Activated CD4-positive, CD25-positive, alpha-beta regulatory T cell (primary cell): Measurements from ENCODE around the gene ALDH9A1.
"Not testable (repeated sequence)": the region's sequence is repeated elsewhere in the genome, so short reads cannot be mapped to it uniquely, and the experiment has no call there.

Experiments used
- DNase-seq, 4 experiments: peaks; one replicate each; lab custom pipeline; 2025; lab: John Stamatoyannopoulos, UW

ALDH9A1 gene

GRCh38 chr1:165686971-165687433, 11.4 kb downstream of the ALDH9A1 start:
- no peak for DNase-seq

DNA sequence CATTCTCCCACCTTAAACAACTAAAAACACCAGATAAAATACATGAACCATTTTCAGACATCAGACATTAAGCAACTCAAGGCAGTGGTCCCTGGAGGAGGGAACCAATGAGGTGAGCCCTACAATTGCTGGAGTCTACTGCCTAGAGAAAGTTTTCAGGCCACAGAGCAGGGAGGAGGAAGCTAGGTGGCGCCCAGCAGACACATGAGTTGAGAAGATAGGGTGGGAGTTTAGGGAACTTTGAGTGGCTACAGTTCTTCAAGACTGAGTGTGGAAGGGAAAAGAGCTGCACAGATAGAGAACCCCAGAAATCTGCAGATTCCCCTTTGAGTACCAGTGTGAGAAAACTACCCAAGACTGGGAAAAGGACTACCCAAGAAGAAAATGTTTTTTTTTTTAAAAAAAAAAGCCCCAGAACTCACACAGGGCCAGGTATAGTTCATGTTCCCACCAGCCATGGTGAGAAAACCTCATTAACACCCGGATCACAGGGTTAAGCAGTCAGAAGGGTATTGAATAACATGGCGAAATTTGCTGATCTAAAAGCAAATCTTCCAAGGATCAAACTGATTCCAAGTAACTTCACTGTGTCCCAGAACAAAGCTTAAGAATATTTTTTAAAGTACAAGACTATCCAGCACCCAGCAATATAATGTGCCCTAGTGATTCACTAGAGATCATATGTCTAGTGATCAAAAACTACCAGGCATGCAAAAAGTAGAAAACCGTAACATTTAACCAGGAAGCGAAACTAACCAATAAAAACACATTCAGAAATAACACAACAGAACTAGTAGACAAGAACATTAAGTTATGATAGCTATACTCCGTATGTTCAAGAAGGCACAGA, 12.0 kb downstream of the ALDH9A1 start:
- DNase-seq: no peak

DNA sequence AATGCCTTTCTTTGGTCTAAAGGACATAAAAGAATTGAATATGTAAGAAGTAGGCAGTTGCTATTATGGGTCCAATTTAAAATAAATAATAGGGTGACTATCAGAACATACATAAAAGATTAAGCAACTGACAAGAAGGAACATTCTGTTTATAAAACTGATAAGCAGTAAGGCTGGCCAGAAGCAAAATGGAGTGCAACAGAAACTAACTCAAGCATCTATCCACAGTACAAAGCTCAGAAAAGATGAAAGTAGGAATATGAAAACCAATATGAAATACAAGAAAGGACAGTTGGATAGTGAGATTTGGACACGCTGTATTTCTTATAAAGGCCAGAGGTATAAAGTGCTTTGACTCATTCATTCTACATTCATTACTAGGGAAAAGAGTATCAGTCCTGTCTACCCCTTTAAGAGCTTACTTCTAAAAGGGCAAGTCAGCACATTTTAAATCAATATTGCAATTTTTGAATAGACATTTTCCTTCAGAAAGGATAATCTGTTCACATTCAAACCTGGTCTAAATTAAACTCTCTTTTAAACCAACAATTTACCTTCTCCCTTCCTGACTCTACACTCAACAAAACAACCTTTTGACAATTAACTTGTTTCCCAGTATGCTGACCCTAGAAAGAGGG, 14.4 kb downstream of the ALDH9A1 start:
- no peak for DNase-seq

GRCh38 chr1:165680773-165681172, 17.6 kb downstream of the ALDH9A1 start:
- DNase-seq: not testable (repeated sequence)

DNA sequence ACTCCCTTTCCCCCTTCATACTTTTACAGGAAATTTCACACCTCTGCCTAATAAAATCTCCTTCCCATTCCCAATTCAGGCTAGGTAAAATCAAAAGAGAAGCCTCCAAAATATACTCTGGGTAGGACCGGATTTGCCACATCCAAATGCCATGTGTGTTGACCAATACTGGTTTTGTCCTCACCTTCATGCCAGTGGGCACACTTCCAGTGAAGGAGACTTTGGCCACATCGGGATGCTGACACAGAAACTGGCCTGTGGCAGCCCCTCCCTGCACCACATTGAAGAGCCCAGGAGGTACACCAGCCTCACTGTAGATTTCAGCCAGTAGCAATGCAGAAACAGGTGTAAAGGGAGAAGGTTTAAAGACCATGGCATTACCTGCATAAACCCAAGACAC, 18.1 kb downstream of the ALDH9A1 start:
- DNase-seq: no peak

GRCh38 chr1:165679282-165680036, 18.9 kb downstream of the ALDH9A1 start:
- no peak for DNase-seq

DNA sequence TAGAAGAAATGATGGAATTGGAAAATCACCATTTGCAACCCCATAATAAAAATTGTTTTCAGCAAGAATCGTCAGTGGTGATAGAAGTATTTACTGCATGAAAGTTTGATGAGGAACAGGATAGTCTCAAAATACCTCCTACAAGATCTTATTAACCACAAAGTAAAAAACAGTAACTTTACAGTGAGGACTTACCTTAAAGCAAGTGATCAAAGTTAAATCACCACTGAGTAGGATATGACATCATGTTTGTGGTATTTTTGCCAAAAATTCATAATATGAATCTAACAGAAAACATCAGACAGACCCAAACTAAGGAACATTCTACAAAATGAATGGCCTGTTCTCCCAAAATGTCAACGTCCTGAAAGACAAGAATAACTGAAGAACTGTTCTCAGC, 19.9 kb downstream of the ALDH9A1 start:
- no peak for DNase-seq

DNA sequence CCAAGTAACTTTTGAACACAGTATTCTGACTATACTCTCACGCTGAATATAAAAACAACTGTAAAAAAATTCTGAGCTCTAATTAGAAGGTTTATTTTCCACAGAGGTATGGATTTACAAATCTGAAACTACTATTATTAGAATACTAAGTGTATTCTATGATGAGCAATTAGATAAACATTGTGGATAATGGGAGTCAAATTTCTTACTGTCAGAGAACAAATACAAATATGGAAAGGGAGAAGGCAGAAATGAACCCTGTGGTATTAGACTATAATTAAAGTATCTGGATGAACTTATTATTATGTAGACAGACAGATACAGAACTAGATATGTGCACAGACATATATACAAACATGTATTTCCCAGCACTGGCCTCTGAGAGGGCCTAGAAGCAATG, 22.6 kb downstream of the ALDH9A1 start:
- no peak for DNase-seq

DNA sequence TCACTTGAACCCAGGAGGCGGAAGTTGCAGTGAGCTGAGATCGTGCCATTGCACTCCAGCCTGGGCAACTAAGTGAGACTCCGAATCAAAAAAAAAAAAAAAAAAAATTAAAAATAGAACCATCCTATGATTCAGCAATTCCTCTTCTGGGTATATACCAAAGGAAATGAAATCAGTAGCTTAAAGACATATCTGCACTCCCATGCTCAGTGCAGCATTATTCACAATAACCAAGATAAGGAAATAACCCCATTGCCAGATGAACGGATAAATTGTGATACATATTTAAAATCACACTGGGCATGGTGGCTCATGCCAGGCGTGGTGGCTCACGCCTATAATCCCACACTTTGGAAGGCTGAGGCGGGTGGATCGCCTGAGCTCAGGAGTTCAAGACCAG, 23.8 kb downstream of the ALDH9A1 start:
- DNase-seq: no peak

DNA sequence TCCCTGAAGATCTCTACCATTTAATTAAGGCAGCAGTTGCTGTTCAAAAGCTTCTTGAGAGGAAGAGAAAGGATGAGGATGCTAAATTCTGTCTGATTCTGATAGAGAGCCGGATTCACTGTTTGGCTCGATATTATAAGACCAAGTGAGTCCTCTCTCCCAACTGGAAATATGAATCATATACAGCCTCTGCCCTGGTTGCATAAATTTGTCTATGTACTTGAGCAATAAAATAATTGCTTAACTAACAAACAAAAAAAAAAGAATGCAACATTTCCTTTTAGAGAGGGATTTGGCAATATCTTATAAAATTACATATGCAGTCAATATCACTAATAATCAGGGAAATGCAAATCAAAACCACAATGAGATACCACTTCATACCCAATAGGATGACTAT, 26.8 kb downstream of the ALDH9A1 start:
- DNase-seq: no peak

GRCh38 chr1:165668184-165668583, 30.2 kb downstream of the ALDH9A1 start:
- no peak for DNase-seq

GRCh38 chr1:165666152-165666825, 32.1 kb downstream of the ALDH9A1 start:
- no peak for DNase-seq

DNA sequence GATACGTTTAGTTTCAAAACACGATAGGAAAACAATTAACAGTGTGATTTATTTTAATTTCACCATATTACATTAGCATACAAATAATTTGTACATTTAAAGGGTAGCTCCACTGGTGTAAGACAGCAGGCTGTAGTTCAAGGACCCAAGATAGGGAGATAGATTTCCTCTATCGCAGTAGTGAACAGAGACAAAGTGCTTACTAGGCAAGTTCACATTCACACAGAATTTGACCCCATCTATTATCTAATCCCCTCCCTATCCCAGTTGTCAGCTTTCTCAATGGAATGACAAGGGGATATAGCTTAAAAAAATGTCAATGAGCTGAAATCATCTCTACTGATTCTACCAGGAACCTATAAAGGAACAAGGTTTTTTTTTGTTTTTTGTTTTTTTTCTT, 36.2 kb downstream of the ALDH9A1 start:
- no peak for DNase-seq

DNA sequence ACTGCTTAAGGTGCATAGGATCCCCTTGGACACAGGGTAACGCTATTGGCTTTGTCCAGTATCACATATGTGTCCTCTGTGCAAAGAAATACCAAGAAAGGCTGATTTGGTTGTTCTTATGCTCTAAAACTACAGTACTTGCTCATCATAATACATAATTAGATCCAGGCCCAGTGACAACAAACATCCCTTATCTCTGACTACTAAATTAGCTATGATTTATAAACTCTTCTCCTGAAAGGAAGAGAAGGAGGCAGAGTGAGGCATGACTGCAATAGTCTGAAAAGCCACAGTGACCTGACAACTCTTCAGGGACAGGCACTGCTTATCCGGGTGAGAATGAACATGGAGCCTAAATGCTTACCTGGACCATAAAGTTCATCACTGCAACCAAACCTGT, 36.7 kb downstream of the ALDH9A1 start:
- no peak for DNase-seq

- no peak for DNase-seq
These were observed 38.8 kb downstream of the ALDH9A1 start for GRCh38 chr1:165659581-165659895.

DNA sequence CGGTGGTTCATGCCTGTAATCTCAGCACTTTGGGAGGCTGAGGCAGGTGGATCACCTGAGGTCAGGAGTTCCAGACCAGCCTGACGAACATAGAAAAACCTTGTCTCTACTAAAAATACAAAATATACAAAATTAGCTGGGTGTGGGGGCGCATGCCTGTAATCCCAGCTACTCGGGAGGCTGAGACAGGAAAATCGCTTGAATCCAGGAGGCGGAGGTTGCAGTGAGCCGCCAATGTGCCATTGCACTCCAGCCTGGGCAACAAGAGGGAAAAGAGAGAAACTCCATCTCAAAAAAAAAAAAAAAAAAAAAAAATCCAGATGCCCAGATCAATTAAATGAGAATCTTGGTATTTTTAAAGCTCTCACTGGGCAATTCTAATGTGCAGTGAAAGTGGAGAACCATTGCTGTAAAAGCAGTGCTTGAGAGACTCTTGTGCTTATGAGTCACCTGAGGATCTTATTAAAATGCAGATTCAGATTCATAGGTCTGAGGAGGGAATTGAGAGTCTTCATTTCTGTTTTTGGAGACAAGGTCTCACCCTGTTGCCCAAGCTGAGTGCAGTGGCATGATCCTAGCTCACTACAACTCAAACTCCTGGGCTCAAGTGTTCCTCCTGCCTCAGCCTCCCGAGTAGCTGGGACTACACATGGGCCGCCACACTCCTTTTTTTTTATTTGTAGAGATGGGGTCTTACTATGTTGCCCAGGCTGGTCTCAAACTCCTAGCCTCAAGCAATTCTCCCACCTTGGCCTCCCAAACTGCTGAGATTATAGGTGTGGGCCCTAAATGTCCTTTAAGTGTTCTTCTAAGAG, 39.4 kb downstream of the ALDH9A1 start:
- not testable (repeated sequence) for DNase-seq

DNA sequence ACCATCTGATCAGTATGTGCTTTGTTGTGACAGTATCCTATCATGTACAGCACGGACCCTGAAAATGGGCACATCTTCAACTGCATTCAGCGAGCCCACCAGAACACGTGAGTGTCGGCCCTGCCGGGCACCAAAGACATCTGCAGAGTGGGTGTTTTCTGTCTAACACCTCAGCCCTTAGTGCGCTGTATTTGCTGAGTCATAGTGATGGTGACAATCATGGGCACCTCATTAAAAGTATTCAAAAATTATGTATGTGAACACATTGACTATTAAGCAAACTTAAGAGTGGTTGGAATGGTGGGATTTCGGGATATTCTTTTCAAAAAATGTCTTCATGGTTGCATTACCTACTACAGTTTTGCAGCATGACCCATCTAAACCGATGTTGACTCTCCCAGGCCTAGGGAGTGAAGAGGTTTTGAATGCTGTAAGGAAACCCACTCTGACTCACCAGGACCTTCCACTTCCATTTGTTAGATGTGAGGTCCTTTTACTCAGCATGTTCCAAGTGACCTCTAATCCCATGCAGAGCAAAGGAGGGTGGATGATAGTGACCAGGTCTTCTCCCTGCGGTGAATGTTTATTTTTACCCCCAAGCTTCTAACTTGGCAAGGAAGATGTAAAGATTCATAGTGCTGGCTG, 47.3 kb downstream of the ALDH9A1 start:
- no peak for DNase-seq

GRCh38 chr1:165648919-165649572, 49.3 kb downstream of the ALDH9A1 start:
- DNase-seq: no peak

DNA sequence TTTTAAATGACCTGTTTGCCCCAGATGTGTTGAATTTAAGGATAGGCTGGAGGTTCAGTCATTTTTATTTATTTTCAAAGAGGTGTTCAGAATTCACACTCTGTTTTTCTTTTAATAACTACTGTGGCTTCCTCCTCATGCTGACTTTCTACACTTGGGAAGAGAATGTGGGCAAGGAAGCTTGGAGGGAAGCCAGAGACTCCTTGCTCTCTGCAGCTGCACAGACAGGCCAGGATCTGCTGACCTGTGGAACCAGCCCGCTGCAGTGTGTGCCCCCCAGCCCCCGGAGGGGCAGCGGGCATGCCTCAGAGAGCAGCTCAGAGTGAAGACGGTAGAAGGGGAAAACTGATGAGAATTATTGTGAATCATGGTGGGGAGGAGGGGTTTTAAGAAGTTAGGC, 50.4 kb downstream of the ALDH9A1 start:
- DNase-seq: no peak

- no peak for DNase-seq
These were observed 50.8 kb downstream of the ALDH9A1 start for GRCh38 chr1:165647517-165647916.
